GM23248 (cell line): ENCODE data around the gene EME1.

Experiments used
- EZH2 ChIP-seq: fragments of 200-600 bp; sonication (generic); IDR thresholded peaks from 2 replicates; pipeline ENCODE4 v1.6.1; 2018; ENCODE audit warnings: antibody characterized with exemption, mild to moderate bottlenecking; ENCODE audit not compliant: insufficient read depth, poor library complexity, severe bottlenecking
- EZH2phosphoT487 ChIP-seq: fragments of 200-600 bp; sonication (generic); IDR thresholded peaks from 2 replicates; pipeline ENCODE4 v1.6.1; 2018; ENCODE audit warnings: antibody characterized with exemption, moderate library complexity, mild to moderate bottlenecking, low read depth; ENCODE audit not compliant: insufficient read depth

- TF ChIP-seq EZH2 (no peak), EZH2phosphoT487 (no peak)
Measured at GRCh38 chr17:50332196-50332595, 40.8 kb upstream of the EME1 start.
